ENCODE data around the gene ZACN.

The ZACN gene

GRCh38 chr17:76083536-76084182 is 4.7 kb downstream of the ZACN start:
- no peak overlapping the region for H3K4me3 ChIP-seq (ENCODE audit: low read depth, low read length)
- H3K4me1 ChIP-seq (ENCODE audit: control insufficient read depth, insufficient read depth, low read length, unreplicated experiment), result no peaks in the 10 kb centered on the region
- no peaks in the 10 kb centered on the region for H3K79me2 ChIP-seq (ENCODE audit: control insufficient read depth, insufficient read depth, low read length, unreplicated experiment)
- peaks cover 20% of the 10 kb centered on the region for H3K27me3 ChIP-seq (ENCODE audit: insufficient read depth, low read length)
- no peak overlapping the region for H3K27ac ChIP-seq (ENCODE audit: low read depth, low read length)
- no peak overlapping the region for H2AFZ ChIP-seq (ENCODE audit: low read length, unreplicated experiment)
- H3K36me3 ChIP-seq (ENCODE audit: insufficient read depth, low read length), result peaks cover 4% of the 10 kb centered on the region; the same call in 1 of the 2 replicates

DNA sequence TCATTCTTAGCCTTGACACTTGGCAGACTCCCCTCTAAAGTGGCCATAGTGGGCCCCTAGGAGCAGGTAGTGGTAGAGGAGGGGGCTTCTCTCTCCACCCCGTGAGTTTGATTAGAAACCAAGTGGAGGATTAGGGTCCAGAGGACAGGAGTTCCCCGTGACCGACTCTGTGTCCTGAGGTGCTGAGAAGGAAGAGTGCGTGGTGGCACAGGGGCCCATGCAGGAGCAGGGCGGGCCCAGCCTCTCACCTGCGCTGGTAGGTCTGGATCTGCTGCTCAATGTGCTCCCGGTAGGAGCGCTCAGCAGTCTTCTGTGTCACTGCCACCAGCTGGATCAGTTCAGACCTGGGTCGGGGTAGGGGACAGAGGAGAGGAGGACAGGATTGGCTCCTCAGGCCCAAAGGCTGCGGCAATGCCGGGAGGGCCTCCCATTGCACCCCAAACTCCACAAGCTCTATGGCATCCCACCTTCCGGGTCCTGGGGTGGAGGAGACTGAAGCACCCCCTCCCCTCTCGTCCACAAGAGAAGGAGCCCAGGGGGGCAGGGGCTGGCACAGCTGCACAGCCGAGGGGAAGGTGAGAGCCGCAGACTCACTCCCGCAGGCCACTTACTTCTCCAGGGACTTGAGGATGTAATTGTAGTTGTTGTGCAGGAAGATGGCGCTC is 6.2 kb downstream of the ZACN start:
- Histone ChIP-seq H3K27me3 (ENCODE audit: insufficient read depth, low read length) (peaks cover 4% of the 10 kb centered on the region; the same call in 1 of the 2 replicates), H3K79me2 (ENCODE audit: control insufficient read depth, insufficient read depth, low read length, unreplicated experiment) (no peaks in the 10 kb centered on the region), H3K27ac (ENCODE audit: low read depth, low read length) (no peak overlapping the region), H3K4me3 (ENCODE audit: low read depth, low read length) (no peak overlapping the region), H3K36me3 (ENCODE audit: insufficient read depth, low read length) (peaks cover 4% of the 10 kb centered on the region; the same call in 1 of the 2 replicates), H3K4me1 (ENCODE audit: control insufficient read depth, insufficient read depth, low read length, unreplicated experiment) (no peaks in the 10 kb centered on the region), H2AFZ (ENCODE audit: low read length, unreplicated experiment) (no peak overlapping the region)

DNA sequence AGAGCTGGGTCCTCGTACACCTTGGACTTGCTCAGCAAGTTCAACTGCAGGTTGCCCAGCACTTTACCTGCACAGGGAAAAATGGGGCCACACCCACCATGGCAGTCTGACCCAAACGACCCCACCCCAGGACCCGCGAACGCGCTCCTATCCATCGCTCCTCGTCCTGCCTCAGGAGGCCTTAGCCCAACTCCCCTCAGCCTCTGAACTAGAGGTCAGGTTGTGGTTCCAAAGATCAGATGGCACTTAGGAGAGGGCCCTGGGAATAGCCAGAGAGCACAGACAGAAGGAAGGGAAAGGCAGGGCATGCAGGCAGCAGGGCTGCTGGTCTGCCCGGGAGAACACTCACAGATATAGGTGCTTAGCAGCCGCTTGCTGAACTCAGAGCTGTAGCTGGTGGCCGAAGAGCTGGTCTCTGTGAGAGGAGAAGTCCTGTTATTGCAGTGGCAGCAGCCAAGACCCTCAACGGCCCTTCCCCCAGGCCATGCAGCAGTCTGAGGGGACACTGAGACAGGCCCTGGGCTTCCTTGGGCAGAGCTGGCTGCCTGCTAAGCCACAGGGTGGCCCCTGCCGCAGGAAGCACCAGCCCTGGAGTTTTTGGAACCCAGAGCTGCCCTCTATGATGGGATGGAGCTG is 6.9 kb downstream of the ZACN start:
- H2AFZ ChIP-seq (ENCODE audit: low read length, unreplicated experiment), result no peak overlapping the region
- H3K4me3 ChIP-seq (ENCODE audit: low read depth, low read length), result no peak overlapping the region
- no peak overlapping the region for H3K27ac ChIP-seq (ENCODE audit: low read depth, low read length)
- H3K27me3 ChIP-seq (ENCODE audit: insufficient read depth, low read length), result no peaks in the 10 kb centered on the region
- H3K79me2 ChIP-seq (ENCODE audit: control insufficient read depth, insufficient read depth, low read length, unreplicated experiment), result no peaks in the 10 kb centered on the region
- peaks cover 4% of the 10 kb centered on the region; the same call in 1 of the 2 replicates for H3K36me3 ChIP-seq (ENCODE audit: insufficient read depth, low read length)
- H3K4me1 ChIP-seq (ENCODE audit: control insufficient read depth, insufficient read depth, low read length, unreplicated experiment), result no peaks in the 10 kb centered on the region

- no peak overlapping the region for H2AFZ ChIP-seq (ENCODE audit: low read length, unreplicated experiment)
- H3K79me2 ChIP-seq (ENCODE audit: control insufficient read depth, insufficient read depth, low read length, unreplicated experiment), result no peaks in the 10 kb centered on the region
- no peak overlapping the region for H3K4me3 ChIP-seq (ENCODE audit: low read depth, low read length)
- no peaks in the 10 kb centered on the region for H3K27me3 ChIP-seq (ENCODE audit: insufficient read depth, low read length)
- peaks cover 4% of the 10 kb centered on the region; the same call in 1 of the 2 replicates for H3K36me3 ChIP-seq (ENCODE audit: insufficient read depth, low read length)
- no peaks in the 10 kb centered on the region for H3K4me1 ChIP-seq (ENCODE audit: control insufficient read depth, insufficient read depth, low read length, unreplicated experiment)
- H3K27ac ChIP-seq (ENCODE audit: low read depth, low read length), result no peak overlapping the region
Measured at GRCh38 chr17:76086384-76086783, 7.4 kb downstream of the ZACN start.

DNA sequence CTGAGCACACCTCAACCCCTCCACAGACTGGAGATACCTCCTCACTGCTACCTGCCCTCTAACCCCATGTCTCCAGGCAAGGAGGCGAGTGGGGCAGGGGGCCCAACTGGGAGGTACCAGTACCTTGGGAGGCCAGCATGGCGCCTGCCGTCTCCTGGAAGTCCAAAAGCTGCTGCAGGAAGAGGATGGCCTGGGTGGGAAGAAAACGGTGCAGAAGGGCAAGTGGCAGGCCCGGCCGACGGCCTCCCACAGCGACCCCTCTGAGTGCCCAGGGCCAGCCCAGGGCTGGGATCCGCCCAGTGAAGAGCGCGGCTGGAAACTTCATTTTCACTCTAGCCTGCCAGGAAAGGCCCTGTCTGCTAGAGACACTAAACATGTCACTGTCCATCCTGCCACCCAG is 8.5 kb downstream of the ZACN start:
- no peaks in the 10 kb centered on the region for H3K79me2 ChIP-seq (ENCODE audit: control insufficient read depth, insufficient read depth, low read length, unreplicated experiment)
- H3K36me3 ChIP-seq (ENCODE audit: insufficient read depth, low read length), result peaks cover 4% of the 10 kb centered on the region; the same call in 1 of the 2 replicates
- no peaks in the 10 kb centered on the region for H3K27me3 ChIP-seq (ENCODE audit: insufficient read depth, low read length)
- no peak overlapping the region for H2AFZ ChIP-seq (ENCODE audit: low read length, unreplicated experiment)
- no peak overlapping the region for H3K27ac ChIP-seq (ENCODE audit: low read depth, low read length)
- no peak overlapping the region for H3K4me3 ChIP-seq (ENCODE audit: low read depth, low read length)
- no peaks in the 10 kb centered on the region for H3K4me1 ChIP-seq (ENCODE audit: control insufficient read depth, insufficient read depth, low read length, unreplicated experiment)

GRCh38 chr17:76088041-76088867 is 9.3 kb downstream of the ZACN start:
- no peaks in the 10 kb centered on the region for H3K79me2 ChIP-seq (ENCODE audit: control insufficient read depth, insufficient read depth, low read length, unreplicated experiment)
- H3K4me1 ChIP-seq (ENCODE audit: control insufficient read depth, insufficient read depth, low read length, unreplicated experiment), result no peaks in the 10 kb centered on the region
- H3K36me3 ChIP-seq (ENCODE audit: insufficient read depth, low read length), result peaks cover 7% of the 10 kb centered on the region; the same call in 1 of the 2 replicates
- H3K27ac ChIP-seq (ENCODE audit: low read depth, low read length), result no peak overlapping the region
- H3K4me3 ChIP-seq (ENCODE audit: low read depth, low read length), result no peak overlapping the region
- no peak overlapping the region for H2AFZ ChIP-seq (ENCODE audit: low read length, unreplicated experiment)
- no peaks in the 10 kb centered on the region for H3K27me3 ChIP-seq (ENCODE audit: insufficient read depth, low read length)

DNA sequence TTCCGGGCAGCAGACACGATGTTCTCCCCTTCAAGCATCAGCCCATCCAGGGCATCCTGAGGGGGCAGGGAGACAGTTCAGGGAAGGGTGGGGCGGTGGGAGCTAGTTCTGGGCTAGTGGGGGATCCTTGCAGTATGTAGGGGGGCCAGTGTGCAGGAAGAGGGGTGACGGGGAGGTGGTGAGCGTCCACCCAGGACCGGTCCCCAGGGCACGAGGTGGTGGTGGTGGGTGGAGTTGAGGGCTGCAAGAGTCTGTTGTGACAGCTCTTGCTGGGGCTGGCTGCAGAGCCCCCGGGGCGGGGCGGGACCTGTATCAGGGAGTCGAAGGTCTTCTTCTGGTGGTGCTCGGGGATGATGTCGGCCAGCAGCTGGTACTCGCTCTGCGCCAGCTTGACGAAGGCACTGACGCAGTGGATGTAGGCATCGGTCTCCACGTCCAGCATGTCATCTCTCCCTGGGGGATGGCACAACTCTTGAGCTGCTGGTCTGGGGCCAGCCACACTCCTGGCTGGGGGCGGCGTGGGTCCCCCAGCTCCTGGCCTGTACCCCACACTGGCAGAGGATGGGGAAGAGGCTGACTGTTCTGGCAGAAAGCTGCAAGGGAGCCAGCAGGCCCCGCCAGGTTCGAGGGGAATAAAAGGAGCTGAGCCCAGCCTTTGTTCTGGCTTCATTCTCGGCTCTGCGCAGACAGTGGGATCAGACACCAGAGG is 10.0 kb downstream of the ZACN start:
- no peak overlapping the region for H3K27ac ChIP-seq (ENCODE audit: low read depth, low read length)
- H3K4me3 ChIP-seq (ENCODE audit: low read depth, low read length), result no peak overlapping the region
- no peaks in the 10 kb centered on the region for H3K4me1 ChIP-seq (ENCODE audit: control insufficient read depth, insufficient read depth, low read length, unreplicated experiment)
- H3K27me3 ChIP-seq (ENCODE audit: insufficient read depth, low read length), result no peaks in the 10 kb centered on the region
- H2AFZ ChIP-seq (ENCODE audit: low read length, unreplicated experiment), result no peak overlapping the region
- peaks cover 10% of the 10 kb centered on the region; the same call in 1 of the 2 replicates for H3K36me3 ChIP-seq (ENCODE audit: insufficient read depth, low read length)
- no peaks in the 10 kb centered on the region for H3K79me2 ChIP-seq (ENCODE audit: control insufficient read depth, insufficient read depth, low read length, unreplicated experiment)

DNA sequence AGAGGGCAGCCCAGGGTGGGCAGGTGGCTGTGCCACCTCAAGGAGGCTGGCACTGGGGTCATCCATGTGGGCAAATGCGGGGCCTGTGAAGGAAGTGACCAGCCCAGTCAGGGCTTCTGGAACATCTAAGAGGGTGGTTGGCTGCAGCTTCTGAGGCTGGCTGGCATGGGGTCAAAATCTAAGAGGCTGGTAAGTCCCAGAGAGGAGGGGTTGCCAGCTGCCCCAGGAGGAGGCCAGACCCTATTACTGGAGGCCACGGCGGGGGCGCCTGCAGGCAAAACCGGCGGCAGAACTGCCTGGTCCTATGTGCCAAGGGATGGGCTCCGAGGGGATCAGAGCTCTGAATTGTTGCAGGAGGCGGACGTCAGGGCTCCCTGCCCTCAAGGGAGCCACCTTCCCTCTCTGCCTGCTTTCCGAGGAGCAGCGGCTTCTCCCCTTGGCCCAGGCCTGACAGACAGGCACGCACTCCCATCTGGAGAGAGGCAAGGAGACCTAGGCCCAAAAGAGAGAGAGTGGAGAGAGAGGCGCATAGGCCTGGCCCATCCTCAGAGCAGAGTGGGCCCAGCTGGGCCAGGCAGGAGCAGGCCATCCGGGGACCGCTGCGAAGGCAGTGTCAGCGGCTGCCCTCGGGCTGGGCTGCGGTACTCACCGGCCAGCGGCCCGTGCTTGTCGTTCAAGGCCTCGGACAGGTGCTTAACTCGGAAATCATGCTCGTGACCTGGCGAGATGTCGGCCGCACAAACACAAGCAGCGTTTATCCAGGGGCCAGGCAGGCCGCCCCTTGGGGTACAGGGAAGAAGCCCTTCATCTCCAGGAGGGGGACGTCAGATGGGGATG is 10.9 kb downstream of the ZACN start:
- no peaks in the 10 kb centered on the region for H3K27me3 ChIP-seq (ENCODE audit: insufficient read depth, low read length)
- H3K27ac ChIP-seq (ENCODE audit: low read depth, low read length), result no peak overlapping the region
- H3K4me1 ChIP-seq (ENCODE audit: control insufficient read depth, insufficient read depth, low read length, unreplicated experiment), result peaks cover 8% of the 10 kb centered on the region
- peaks cover 15% of the 10 kb centered on the region; the same call in 1 of the 2 replicates for H3K36me3 ChIP-seq (ENCODE audit: insufficient read depth, low read length)
- H2AFZ ChIP-seq (ENCODE audit: low read length, unreplicated experiment), result no peak overlapping the region
- H3K79me2 ChIP-seq (ENCODE audit: control insufficient read depth, insufficient read depth, low read length, unreplicated experiment), result no peaks in the 10 kb centered on the region
- no peak overlapping the region for H3K4me3 ChIP-seq (ENCODE audit: low read depth, low read length)

DNA sequence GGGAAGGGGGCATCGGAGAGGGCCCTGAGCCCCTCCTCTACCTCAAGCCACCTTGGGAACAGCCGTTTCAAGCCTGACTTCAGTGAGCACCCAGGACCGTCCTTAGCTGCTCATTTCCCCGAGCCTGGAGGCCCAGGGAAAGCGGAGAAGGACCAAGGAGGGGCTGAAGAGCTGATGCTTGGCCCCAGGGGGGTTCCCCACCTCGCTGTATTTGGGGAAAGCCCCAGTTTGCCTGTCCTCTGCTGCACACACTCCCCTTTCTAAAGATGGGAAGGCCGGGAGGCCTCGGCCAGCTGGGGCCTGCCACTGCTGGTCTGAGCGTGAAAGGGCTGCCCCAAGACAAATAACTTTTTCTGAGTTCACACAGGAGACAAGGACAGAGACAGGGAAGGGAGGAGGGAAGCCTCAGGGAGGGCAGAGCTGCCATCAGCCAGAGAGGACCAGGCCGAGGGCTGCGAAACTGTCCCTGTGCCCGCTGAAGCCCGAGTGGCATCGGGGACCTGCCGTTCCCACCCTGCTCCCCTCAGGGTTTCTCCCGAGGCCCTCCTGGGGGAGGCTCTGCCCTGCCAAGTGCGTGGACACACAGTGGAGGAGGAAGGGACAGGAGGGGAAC is 11.6 kb downstream of the ZACN start:
- H3K4me1 ChIP-seq (ENCODE audit: control insufficient read depth, insufficient read depth, low read length, unreplicated experiment), result peaks cover 8% of the 10 kb centered on the region
- H2AFZ ChIP-seq (ENCODE audit: low read length, unreplicated experiment), result no peak overlapping the region
- no peak overlapping the region for H3K4me3 ChIP-seq (ENCODE audit: low read depth, low read length)
- H3K79me2 ChIP-seq (ENCODE audit: control insufficient read depth, insufficient read depth, low read length, unreplicated experiment), result no peaks in the 10 kb centered on the region
- H3K36me3 ChIP-seq (ENCODE audit: insufficient read depth, low read length), result peaks cover 15% of the 10 kb centered on the region; the same call in 1 of the 2 replicates
- H3K27ac ChIP-seq (ENCODE audit: low read depth, low read length), result no peak overlapping the region
- H3K27me3 ChIP-seq (ENCODE audit: insufficient read depth, low read length), result no peaks in the 10 kb centered on the region

All from ACC112 (cell line).